HEK293 (cell line): ENCODE data around the gene LUC7L.

ENCODE experiments used
- CTCF ChIA-PET: fragments of 350-600 bp; formaldehyde crosslinking; extraction: SDS; loops from one replicate; lab custom pipeline; 2021; ENCODE audit warnings: antibody characterized with exemption; lab: Yijun Ruan, JAX
- POLR2A ChIA-PET: fragments of 300-600 bp; formaldehyde crosslinking; extraction: SDS; loops from one replicate; lab custom pipeline; 2020; ENCODE audit warnings: antibody characterized with exemption, inconsistent platforms; lab: Yijun Ruan, JAX
- H3K27ac ChIP-seq: fragments of 200-500 bp; sonication (Bioruptor generic); 2 replicates; pipeline ENCODE4 v1.5.1; 2014; ENCODE audit warnings: low read depth, low read length, control low read depth, inconsistent platforms; ENCODE audit errors: extremely low read depth
- H3K36me3 ChIP-seq, 2 experiments: fragments of 200-500 bp in 1 of 2; sonication (Bioruptor generic) in 1 of 2; 1 replicate in 1 of 2; 2 replicates in 1 of 2; pipeline ENCODE4 v1.5.1; 2014 to 2017; ENCODE audit warnings: inconsistent platforms in 2 of 2, low read length in 2 of 2; ENCODE audit not compliant: control insufficient read depth in 2 of 2, insufficient read depth in 1 of 2
- H3K4me1 ChIP-seq: fragments of 200-500 bp; sonication (Bioruptor generic); 2 replicates; pipeline ENCODE4 v1.5.1; 2014; ENCODE audit warnings: mild to moderate bottlenecking, low read length, inconsistent platforms; ENCODE audit not compliant: control insufficient read depth, insufficient read depth
- H3K4me3 ChIP-seq: 2 replicates; pipeline ENCODE4 v1.5.1; 2011; ENCODE audit warnings: low read depth, mild to moderate bottlenecking, control low read depth, low read length, moderate library complexity
- H3K9me3 ChIP-seq: fragments of 200-500 bp; sonication (Bioruptor generic); 2 replicates; pipeline ENCODE4 v1.5.1; 2014; ENCODE audit warnings: low read depth, low read length, inconsistent platforms; ENCODE audit not compliant: control insufficient read depth, insufficient read depth
- EGR2 ChIP-seq: fragments of 450-650 bp; formaldehyde crosslinking; IDR thresholded peaks from 2 replicates; pipeline ENCODE4 v1.5.1; 2016; ENCODE audit warnings: low read depth, missing biosample characterization, missing genetic modification characterization
- GLIS2 ChIP-seq: fragments of 450-650 bp; formaldehyde crosslinking; IDR thresholded peaks from 2 replicates; pipeline ENCODE4 v1.5.1; 2016; ENCODE audit warnings: missing biosample characterization, missing genetic modification characterization
- IKZF3 ChIP-seq: fragments of 450-650 bp; IDR thresholded peaks from 2 replicates; pipeline ENCODE4 v1.5.0; 2018; ENCODE audit warnings: missing biosample characterization, mild to moderate bottlenecking, missing genetic modification characterization, moderate library complexity
- KLF1 ChIP-seq: fragments of 450-650 bp; formaldehyde crosslinking; IDR thresholded peaks from 2 replicates; pipeline ENCODE4 v1.5.1; 2016; ENCODE audit warnings: missing biosample characterization, missing genetic modification characterization
- KLF10 ChIP-seq: fragments of 450-650 bp; IDR thresholded peaks from 2 replicates; pipeline ENCODE4 v1.5.1; 2018; ENCODE audit warnings: missing biosample characterization, mild to moderate bottlenecking, missing genetic modification characterization
- KLF9 ChIP-seq: fragments of 450-650 bp; formaldehyde crosslinking; IDR thresholded peaks from 2 replicates; pipeline ENCODE4 v1.5.1; 2016; ENCODE audit warnings: missing biosample characterization, missing genetic modification characterization, low read depth
- PRDM1 ChIP-seq: fragments of 450-650 bp; formaldehyde crosslinking; IDR thresholded peaks from 2 replicates; pipeline ENCODE4; 2016; ENCODE audit warnings: missing biosample characterization, missing genetic modification characterization
- SCRT2 ChIP-seq: fragments of 450-650 bp; formaldehyde crosslinking; IDR thresholded peaks from 2 replicates; pipeline ENCODE4 v1.5.1; 2016; ENCODE audit warnings: missing biosample characterization, missing genetic modification characterization
- SP2 ChIP-seq: fragments of 450-650 bp; formaldehyde crosslinking; IDR thresholded peaks from 2 replicates; pipeline ENCODE4 v1.5.1; 2016; ENCODE audit warnings: missing biosample characterization, missing genetic modification characterization
- SP3 ChIP-seq: fragments of 450-650 bp; formaldehyde crosslinking; IDR thresholded peaks from 2 replicates; pipeline ENCODE4 v1.5.1; 2016; ENCODE audit warnings: missing biosample characterization, missing genetic modification characterization
- ZFHX2 ChIP-seq: fragments of 450-650 bp; formaldehyde crosslinking; conservative IDR thresholded peaks from 2 replicates; pipeline ENCODE4 v1.5.1; 2016; ENCODE audit warnings: missing biosample characterization, missing genetic modification characterization
- ZNF169 ChIP-seq: fragments of 450-650 bp; formaldehyde crosslinking; IDR thresholded peaks from 2 replicates; pipeline ENCODE4 v1.5.1; 2016; ENCODE audit warnings: missing biosample characterization, missing genetic modification characterization
- ZNF223 ChIP-seq: fragments of 450-650 bp; formaldehyde crosslinking; IDR thresholded peaks from 2 replicates; pipeline ENCODE4 v1.5.1; 2016; ENCODE audit warnings: missing biosample characterization, missing genetic modification characterization
- ZNF335 ChIP-seq: fragments of 450-650 bp; formaldehyde crosslinking; conservative IDR thresholded peaks from 2 replicates; pipeline ENCODE4 v1.5.1; 2016; ENCODE audit warnings: missing biosample characterization, missing genetic modification characterization
- ZNF391 ChIP-seq: fragments of 450-650 bp; formaldehyde crosslinking; IDR thresholded peaks from 2 replicates; pipeline ENCODE4 v1.5.1; 2016; ENCODE audit warnings: low read depth, missing biosample characterization, missing genetic modification characterization, borderline replicate concordance
- ZNF404 ChIP-seq: fragments of 450-650 bp; formaldehyde crosslinking; IDR thresholded peaks from 2 replicates; pipeline ENCODE4 v1.5.1; 2017; ENCODE audit warnings: missing biosample characterization, missing genetic modification characterization
- TF ChIP-seq, protein P1 (sequence below): fragments of 450-650 bp; formaldehyde crosslinking; IDR thresholded peaks from 2 replicates; pipeline ENCODE4 v1.5.0; 2017; ENCODE audit warnings: missing biosample characterization, missing genetic modification characterization, borderline replicate concordance
- TF ChIP-seq, protein P2 (sequence below): fragments of 450-650 bp; IDR thresholded peaks from 2 replicates; pipeline ENCODE4 v1.5.1; 2018; ENCODE audit warnings: missing biosample characterization, mild to moderate bottlenecking, missing genetic modification characterization
- TF ChIP-seq, protein P3 (sequence below): fragments of 450-650 bp; formaldehyde crosslinking; IDR thresholded peaks from 2 replicates; pipeline ENCODE4 v1.5.1; 2016; ENCODE audit warnings: missing biosample characterization, missing genetic modification characterization, borderline replicate concordance
- TF ChIP-seq, protein P4 (sequence below): fragments of 450-650 bp; formaldehyde crosslinking; optimal IDR thresholded peaks from 2 replicates; pipeline ENCODE3; 2016; ENCODE audit warnings: missing biosample characterization, mild to moderate bottlenecking, missing genetic modification characterization
- TF ChIP-seq, protein P5 (sequence below): fragments of 450-650 bp; formaldehyde crosslinking; IDR thresholded peaks from 2 replicates; pipeline ENCODE4 v1.5.1; 2016; ENCODE audit warnings: missing biosample characterization, missing genetic modification characterization

LUC7L gene

DNA sequence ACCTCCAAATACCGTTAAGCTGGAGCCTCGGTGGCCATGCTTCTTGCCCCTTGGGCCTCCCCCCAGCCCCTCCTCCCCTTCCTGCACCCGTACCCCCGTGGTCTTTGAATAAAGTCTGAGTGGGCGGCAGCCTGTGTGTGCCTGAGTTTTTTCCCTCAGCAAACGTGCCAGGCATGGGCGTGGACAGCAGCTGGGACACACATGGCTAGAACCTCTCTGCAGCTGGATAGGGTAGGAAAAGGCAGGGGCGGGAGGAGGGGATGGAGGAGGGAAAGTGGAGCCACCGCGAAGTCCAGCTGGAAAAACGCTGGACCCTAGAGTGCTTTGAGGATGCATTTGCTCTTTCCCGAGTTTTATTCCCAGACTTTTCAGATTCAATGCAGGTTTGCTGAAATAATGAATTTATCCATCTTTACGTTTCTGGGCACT, 51.8 kb downstream of the LUC7L start:
- TF ChIP-seq, protein P1, sequence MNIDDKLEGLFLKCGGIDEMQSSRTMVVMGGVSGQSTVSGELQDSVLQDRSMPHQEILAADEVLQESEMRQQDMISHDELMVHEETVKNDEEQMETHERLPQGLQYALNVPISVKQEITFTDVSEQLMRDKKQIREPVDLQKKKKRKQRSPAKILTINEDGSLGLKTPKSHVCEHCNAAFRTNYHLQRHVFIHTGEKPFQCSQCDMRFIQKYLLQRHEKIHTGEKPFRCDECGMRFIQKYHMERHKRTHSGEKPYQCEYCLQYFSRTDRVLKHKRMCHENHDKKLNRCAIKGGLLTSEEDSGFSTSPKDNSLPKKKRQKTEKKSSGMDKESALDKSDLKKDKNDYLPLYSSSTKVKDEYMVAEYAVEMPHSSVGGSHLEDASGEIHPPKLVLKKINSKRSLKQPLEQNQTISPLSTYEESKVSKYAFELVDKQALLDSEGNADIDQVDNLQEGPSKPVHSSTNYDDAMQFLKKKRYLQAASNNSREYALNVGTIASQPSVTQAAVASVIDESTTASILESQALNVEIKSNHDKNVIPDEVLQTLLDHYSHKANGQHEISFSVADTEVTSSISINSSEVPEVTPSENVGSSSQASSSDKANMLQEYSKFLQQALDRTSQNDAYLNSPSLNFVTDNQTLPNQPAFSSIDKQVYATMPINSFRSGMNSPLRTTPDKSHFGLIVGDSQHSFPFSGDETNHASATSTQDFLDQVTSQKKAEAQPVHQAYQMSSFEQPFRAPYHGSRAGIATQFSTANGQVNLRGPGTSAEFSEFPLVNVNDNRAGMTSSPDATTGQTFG: no peak
- TF ChIP-seq, protein P2, sequence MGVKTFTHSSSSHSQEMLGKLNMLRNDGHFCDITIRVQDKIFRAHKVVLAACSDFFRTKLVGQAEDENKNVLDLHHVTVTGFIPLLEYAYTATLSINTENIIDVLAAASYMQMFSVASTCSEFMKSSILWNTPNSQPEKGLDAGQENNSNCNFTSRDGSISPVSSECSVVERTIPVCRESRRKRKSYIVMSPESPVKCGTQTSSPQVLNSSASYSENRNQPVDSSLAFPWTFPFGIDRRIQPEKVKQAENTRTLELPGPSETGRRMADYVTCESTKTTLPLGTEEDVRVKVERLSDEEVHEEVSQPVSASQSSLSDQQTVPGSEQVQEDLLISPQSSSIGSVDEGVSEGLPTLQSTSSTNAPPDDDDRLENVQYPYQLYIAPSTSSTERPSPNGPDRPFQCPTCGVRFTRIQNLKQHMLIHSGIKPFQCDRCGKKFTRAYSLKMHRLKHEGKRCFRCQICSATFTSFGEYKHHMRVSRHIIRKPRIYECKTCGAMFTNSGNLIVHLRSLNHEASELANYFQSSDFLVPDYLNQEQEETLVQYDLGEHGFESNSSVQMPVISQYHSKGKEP (tag by site-specific recombination): no peak
- TF ChIP-seq ZNF335 (peak; percentile 88), SCRT2 (no peak), ZNF404 (tag by site-specific recombination) (no peak), KLF9 (tag by site-specific recombination) (peak; percentile 72), ZNF223 (tag by site-specific recombination) (no peak), SP2 (tag by site-specific recombination) (peak; percentile 72), IKZF3 (tag by site-specific recombination) (peak; percentile 68), PRDM1 (tag by site-specific recombination) (no peak), GLIS2 (no peak), EGR2 (peak; percentile 63; the same call in 1 of the 2 replicates), ZNF391 (no peak), ZFHX2 (tag by site-specific recombination) (peak; percentile 79), SP3 (tag by site-specific recombination) (peak; percentile 48; the same call in 1 of the 2 replicates), KLF1 (tag by site-specific recombination) (peak; percentile 94), KLF10 (tag by site-specific recombination) (0 out of 2 replicates have a peak, but pooled peaks have one; percentile 29), ZNF169 (tag by site-specific recombination) (no peak)
- TF ChIP-seq, protein P3, sequence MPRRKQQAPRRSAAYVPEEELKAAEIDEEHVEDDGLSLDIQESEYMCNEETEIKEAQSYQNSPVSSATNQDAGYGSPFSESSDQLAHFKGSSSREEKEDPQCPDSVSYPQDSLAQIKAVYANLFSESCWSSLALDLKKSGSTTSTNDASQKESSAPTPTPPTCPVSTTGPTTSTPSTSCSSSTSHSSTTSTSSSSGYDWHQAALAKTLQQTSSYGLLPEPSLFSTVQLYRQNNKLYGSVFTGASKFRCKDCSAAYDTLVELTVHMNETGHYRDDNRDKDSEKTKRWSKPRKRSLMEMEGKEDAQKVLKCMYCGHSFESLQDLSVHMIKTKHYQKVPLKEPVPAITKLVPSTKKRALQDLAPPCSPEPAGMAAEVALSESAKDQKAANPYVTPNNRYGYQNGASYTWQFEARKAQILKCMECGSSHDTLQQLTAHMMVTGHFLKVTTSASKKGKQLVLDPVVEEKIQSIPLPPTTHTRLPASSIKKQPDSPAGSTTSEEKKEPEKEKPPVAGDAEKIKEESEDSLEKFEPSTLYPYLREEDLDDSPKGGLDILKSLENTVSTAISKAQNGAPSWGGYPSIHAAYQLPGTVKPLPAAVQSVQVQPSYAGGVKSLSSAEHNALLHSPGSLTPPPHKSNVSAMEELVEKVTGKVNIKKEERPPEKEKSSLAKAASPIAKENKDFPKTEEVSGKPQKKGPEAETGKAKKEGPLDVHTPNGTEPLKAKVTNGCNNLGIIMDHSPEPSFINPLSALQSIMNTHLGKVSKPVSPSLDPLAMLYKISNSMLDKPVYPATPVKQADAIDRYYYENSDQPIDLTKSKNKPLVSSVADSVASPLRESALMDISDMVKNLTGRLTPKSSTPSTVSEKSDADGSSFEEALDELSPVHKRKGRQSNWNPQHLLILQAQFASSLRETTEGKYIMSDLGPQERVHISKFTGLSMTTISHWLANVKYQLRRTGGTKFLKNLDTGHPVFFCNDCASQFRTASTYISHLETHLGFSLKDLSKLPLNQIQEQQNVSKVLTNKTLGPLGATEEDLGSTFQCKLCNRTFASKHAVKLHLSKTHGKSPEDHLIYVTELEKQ (tag by site-specific recombination): no peak
- TF ChIP-seq, protein P4, sequence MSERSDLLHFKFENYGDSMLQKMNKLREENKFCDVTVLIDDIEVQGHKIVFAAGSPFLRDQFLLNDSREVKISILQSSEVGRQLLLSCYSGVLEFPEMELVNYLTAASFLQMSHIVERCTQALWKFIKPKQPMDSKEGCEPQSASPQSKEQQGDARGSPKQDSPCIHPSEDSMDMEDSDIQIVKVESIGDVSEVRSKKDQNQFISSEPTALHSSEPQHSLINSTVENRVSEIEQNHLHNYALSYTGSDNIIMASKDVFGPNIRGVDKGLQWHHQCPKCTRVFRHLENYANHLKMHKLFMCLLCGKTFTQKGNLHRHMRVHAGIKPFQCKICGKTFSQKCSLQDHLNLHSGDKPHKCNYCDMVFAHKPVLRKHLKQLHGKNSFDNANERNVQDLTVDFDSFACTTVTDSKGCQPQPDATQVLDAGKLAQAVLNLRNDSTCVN (tag by site-specific recombination): peak; percentile 11
- TF ChIP-seq, protein P5, sequence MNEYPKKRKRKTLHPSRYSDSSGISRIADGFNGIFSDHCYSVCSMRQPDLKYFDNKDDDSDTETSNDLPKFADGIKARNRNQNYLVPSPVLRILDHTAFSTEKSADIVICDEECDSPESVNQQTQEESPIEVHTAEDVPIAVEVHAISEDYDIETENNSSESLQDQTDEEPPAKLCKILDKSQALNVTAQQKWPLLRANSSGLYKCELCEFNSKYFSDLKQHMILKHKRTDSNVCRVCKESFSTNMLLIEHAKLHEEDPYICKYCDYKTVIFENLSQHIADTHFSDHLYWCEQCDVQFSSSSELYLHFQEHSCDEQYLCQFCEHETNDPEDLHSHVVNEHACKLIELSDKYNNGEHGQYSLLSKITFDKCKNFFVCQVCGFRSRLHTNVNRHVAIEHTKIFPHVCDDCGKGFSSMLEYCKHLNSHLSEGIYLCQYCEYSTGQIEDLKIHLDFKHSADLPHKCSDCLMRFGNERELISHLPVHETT (tag by site-specific recombination): no peak
- no peak overlapping the region for H3K4me3 ChIP-seq
- peaks cover 5% of the 10 kb centered on the region; the same call in 1 of the 2 replicates for H3K4me1 ChIP-seq
- no peaks in the 10 kb centered on the region; a peak in 1 of 3 replicates for H3K36me3 ChIP-seq
- ChIA-PET POLR2A (no interaction called here), CTCF (interaction anchor here (0.7 to 1.4 kb wide), 3 partner anchors 70 to 81 kb away, joined by 3 to 11 read pairs (median 4); no protein-coding TSS in a partner anchor)
- no peak overlapping the region for H3K27ac ChIP-seq
- no peaks in the 10 kb centered on the region for H3K9me3 ChIP-seq
